H54 (cell line): Measurements from ENCODE around the gene MAD1L1.

Experiments
- DNase-seq: peaks from one replicate; pipeline ENCODE4 v3.0.0; 2011; ENCODE audit warnings: low spot score, mixed read lengths; ENCODE audit not compliant: insufficient read length
- FAIRE-seq: peaks from 3 replicates; lab custom pipeline; 2011; peaks lifted over from hg19 to GRCh38; lab: Jason Lieb, UNC
- POLR2A ChIP-seq: IDR thresholded peaks from 2 replicates; pipeline ENCODE4 v1.6.1; 2011; ENCODE audit warnings: low read depth, mild to moderate bottlenecking, low read length

Gene MAD1L1

DNA sequence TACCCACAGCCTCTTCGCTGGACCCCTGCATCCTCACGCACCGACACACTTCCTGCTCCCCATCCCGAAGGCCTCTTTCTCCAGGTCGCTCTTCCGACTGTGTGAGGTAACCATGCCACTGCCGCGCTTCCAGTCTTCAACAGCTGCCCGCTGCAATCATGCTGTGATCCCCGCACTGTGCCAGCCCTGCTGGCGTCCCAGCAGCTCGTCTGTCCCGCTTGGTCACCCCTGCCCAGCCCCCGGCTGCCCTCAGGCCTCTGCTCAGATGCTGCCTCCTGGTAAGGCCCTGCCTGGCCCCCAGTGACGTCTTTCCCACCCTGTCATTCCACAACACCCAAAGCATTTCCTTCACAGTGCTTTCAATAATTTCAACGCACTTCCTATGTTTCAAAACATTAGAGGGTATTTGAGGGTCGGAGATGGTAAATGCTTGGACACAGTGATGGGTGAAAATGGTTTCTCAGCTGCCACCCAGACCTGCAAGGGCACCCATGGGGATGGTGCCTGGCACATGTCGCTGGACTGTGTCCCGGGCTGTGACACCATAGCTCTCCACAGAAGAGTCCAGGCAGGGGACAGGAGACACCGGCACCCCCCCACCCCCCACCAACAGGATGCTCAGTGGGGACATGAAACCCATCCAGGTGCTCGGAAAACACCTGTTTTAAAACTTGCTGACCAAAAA is 125.2 kb downstream of the MAD1L1 start:
- no peak for FAIRE-seq
- DNase-seq, result no peak
- no peak for TF ChIP-seq POLR2A

DNA sequence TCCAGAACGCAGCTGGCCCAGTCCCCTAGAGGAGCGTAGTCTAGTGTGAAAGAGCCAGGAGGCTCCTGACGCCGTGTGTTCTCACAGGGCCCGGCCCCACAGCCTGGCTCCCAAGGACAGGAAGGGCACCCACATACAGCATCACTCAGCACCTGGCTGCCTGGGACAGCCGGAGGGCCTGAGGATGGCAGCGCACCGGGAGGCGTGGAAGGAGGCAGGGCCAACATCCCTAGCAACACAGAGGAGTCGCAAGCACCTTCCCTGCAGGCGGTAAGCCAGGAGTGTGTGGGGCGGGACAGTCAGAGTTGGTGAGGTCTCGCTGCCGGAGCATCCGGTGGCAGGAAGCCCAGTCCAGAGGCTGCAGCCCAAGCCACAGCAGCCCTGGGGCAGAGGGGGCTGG is 125.8 kb downstream of the MAD1L1 start:
- no peak for FAIRE-seq
- TF ChIP-seq POLR2A, result peak; percentile 12; the same call in 1 of the 2 replicates
- peak; percentile 96 for DNase-seq

- FAIRE-seq (no peak), DNase-seq (no peak)
- TF ChIP-seq POLR2A, result no peak
These were observed 126.3 kb downstream of the MAD1L1 start for GRCh38 chr7:2106440-2106839.

DNA sequence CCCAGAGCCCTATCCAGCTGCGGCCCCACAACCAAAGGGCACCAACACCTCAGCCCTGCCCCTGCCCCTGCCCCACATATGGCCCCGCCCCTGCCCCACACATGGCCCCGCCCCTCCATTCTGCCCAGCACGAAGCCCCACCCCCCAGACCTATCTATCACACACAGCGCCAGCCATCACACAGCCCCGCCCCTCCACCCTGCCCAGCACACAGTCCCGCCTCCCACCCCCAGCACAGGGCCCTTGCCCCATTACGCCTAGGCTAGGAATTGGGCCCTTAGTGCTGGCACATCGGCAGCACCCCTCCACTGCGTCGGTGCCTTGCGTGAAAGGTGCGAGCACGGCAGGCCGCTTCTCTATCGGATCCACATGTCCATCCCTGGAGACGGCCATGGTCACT is 126.8 kb downstream of the MAD1L1 start:
- DNase-seq (no peak), FAIRE-seq (no peak)
- TF ChIP-seq POLR2A, result no peak

GRCh38 chr7:2105280-2105679 is 127.5 kb downstream of the MAD1L1 start:
- FAIRE-seq (no peak), DNase-seq (no peak)
- TF ChIP-seq POLR2A, result no peak

DNA sequence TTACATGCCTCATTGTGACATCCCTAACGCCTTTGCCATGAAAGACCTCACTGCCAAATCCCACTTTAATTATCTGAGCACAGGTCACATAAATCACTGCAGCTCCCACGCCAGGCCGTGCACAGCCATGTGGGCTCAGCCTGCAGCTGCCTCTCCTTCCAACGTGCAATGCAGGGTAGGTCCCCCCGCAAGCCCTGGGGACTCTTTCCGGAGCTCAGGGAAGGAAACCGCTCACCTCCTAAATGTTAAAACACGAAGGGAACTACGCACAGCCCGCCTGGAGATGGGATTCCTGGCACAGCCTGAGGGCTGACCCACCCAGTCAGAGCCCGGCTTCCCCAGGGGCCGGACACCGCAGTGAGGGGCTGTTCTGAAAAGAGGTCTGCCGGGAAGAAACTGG is 128.0 kb downstream of the MAD1L1 start:
- no peak for DNase-seq
- no peak for TF ChIP-seq POLR2A
- FAIRE-seq, result no peak

DNA sequence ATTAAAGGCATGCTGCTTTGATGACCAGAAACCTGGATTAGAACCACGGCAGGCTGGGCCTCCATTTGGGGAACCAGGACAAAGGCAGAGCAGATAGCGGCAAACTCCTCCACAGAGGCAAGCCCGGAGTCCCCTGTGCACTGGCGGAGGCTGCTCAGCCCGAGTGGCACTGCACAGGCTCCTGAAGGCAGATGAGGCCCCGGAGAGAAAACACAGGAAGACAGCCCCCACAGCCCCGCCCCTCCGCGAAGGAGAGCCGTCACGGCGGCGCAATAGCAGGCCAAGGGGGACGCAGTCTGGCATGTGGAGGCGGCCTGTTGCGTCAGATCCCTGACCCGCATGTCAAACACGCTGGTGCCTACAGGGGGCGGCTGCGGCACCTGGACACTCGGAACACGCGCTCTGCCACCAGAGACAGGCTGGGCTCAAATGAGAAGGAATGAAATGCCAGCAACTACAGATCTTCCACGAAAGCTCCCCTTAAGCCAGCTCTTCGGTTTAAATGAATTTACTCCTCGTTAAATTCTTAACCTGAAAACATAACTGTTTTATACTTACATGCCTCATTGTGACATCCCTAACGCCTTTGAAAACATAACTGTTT is 128.5 kb downstream of the MAD1L1 start:
- FAIRE-seq, result no peak

DNA sequence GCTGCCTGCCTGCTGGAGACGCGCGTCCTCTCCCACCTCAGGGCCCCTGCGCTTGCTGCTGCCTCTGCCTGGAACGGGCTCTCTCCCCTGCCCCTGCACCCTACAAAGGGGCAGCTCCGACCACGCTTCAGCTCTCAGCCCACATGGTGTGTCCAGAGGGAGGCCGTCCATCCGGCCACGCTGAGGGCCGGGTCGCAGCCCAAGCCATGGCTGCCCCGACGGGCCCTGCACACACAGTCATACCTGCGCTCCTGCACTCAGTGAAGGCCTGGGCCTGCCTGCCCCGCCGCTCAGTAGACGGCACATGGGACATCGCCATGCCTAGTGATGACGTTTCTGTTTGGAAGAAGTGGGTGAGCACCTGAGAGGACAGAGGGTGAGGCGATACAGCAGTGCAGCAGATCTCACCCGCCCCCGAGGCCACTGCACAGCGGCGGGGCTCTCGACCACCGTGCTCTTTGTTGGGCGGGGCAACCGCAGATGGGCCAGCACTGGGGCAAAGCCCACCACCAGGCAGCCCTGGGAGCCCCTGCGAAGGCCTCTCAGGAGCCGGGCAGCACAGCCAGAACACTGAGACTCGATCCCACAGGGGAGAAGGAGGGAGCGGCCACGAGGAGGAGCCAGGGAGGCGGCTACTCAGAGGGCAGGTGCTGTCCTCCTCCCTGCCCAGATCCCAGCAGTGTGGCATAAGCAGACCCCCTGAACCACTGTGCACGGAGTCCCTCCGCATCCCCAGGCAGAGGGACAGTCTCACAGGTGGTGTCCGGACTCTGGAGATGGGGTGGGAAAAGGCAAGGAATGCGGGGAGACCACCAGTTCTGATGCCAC is 129.5 kb downstream of the MAD1L1 start:
- TF ChIP-seq POLR2A, result no peak
- DNase-seq (no peak), FAIRE-seq (no peak)

More for the DNA sequence above, 128.5 kb downstream of the MAD1L1 start:
- DNase-seq, result no peak
- no peak for TF ChIP-seq POLR2A

DNA sequence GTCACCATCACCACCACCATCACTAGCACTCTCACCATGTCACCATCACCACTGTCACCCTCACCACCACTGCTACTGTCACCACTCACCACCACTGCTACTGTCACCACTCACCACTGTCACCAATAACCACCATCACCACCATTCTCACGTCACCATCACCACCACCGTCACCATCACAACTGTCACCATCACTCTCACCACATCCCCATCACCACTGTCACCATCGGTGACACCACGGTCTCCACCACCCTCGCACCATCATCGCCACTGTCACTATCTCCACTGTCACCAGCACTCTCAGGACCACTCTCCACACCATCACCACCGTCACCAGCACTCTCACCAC is 130.4 kb downstream of the MAD1L1 start:
- no peak for TF ChIP-seq POLR2A
- DNase-seq (no peak), FAIRE-seq (no peak)

DNA sequence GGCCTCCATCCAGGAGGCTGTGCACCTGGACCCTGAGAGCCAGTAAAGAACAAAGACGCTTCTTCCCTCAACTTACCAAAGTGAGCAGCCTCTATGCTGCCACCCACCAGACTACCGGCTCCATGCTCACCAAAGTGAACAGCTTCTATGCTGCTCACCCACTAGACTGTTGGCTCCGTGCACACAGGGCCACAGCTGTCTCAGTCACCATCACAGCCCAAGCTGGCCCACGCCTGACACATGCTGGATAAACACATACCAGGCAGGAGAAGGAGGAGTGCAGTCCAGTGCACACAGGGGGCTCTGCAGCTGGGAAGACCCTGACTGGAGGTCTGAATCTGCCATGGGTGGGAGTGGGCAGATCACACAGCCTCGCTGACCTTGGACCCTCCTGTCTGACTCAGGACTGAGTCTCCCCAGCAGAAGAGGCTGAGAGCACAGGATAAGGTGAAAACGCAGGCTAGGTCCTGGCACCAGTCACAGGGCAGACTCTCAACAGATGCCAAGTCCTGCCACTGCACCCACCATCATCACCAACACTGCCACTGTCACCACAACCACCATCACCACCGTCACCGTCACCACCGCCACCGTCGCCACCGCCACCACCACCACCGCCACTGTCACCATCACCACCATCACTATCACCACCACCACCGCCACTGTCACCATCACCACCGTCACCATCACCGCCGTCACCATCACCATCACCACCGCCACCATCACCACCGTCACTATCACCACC is 130.9 kb downstream of the MAD1L1 start:
- no peak for FAIRE-seq
- no peak for DNase-seq
- no peak for TF ChIP-seq POLR2A

GRCh38 chr7:2100278-2101208 is 132.2 kb downstream of the MAD1L1 start:
- DNase-seq (no peak), FAIRE-seq (no peak)
- no peak for TF ChIP-seq POLR2A

GRCh38 chr7:2099048-2099957 is 133.4 kb downstream of the MAD1L1 start:
- DNase-seq (peak; percentile 85), FAIRE-seq (no peak)
- no peak for TF ChIP-seq POLR2A
